SK-N-SH (cell line): Measurements from ENCODE around the gene BRIX1. TPM values are rescaled to one million over a fixed set of nuclear protein-coding genes. Genes with fewer than 3 reads are reported as not detected.

Experiments
- CTCF ChIA-PET: fragments of 300-600, 350-600 bp; formaldehyde crosslinking; extraction: SDS; loops from one replicate; lab custom pipeline; 2021; lab: Yijun Ruan, JAX
- POLR2A ChIA-PET: fragments of 350-600 bp; sonication (Branson Sonifier 250); formaldehyde crosslinking; extraction: SDS; loops from one replicate; lab custom pipeline; 2020; ENCODE audit warnings: antibody characterized with exemption, inconsistent platforms; lab: Yijun Ruan, JAX
- DNase-seq: peaks from one replicate; pipeline ENCODE4 v3.0.0; 2012
- H2AFZ ChIP-seq: fragments of 200-600 bp; sonication (generic); 2 replicates; pipeline ENCODE4 v1.8.1; 2016; ENCODE audit warnings: antibody characterized with exemption, mild to moderate bottlenecking, low read depth
- H3F3A ChIP-seq: fragments of 200-600 bp; sonication (generic); replicated peaks from 2 replicates; pipeline ENCODE3; 2016; ENCODE audit warnings: antibody characterized with exemption, mild to moderate bottlenecking; ENCODE audit not compliant: insufficient read depth
- H3K27ac ChIP-seq, 2 experiments: fragments of 200-500 bp in 1 of 2; fragments of 200-600 bp in 1 of 2; sonication (Bioruptor generic) in 1 of 2; sonication (generic), shearing (Covaris generic) in 1 of 2; 2 replicates each; pipeline versions ENCODE4 v1.5.1 to v1.6.1; 2014 to 2016; ENCODE audit warnings: low read depth in 2 of 2, inconsistent platforms in 1 of 2, low read length in 1 of 2, mild to moderate bottlenecking in 1 of 2, mixed read lengths in 1 of 2
- H3K27me3 ChIP-seq: fragments of 200-600 bp; sonication (generic), shearing (Covaris generic); 2 replicates; pipeline ENCODE4 v1.6.1; 2016; ENCODE audit warnings: mixed run types; ENCODE audit not compliant: insufficient read depth
- H3K36me3 ChIP-seq, 2 experiments: fragments of 200-500 bp in 1 of 2; fragments of 200-600 bp in 1 of 2; sonication (Bioruptor generic) in 1 of 2; sonication (generic) in 1 of 2; replicated peaks in 1 of 2; 2 replicates each; pipeline versions ENCODE3 to v1.5.1; 2014 to 2016; ENCODE audit warnings: low read length in 1 of 2, mild to moderate bottlenecking in 1 of 2; ENCODE audit not compliant: insufficient read depth in 2 of 2, control insufficient read depth in 1 of 2
- H3K4me1 ChIP-seq, 2 experiments: fragments of 200-500 bp in 1 of 2; fragments of 200-600 bp in 1 of 2; sonication (Bioruptor generic) in 1 of 2; sonication (generic), shearing (Covaris generic) in 1 of 2; 2 replicates each; pipeline versions ENCODE4 v1.5.1 to v1.6.1; 2014 to 2016; ENCODE audit warnings: low read depth in 1 of 2, low read length in 1 of 2, mixed run types in 1 of 2; ENCODE audit not compliant: insufficient read depth in 2 of 2, control insufficient read depth in 1 of 2
- H3K4me2 ChIP-seq: fragments of 200-600 bp; sonication (generic), shearing (Covaris generic); 2 replicates; pipeline ENCODE4 v1.6.1; 2017; ENCODE audit warnings: mixed run types
- H3K4me3 ChIP-seq, 2 experiments: fragments of 200-500 bp in 1 of 2; fragments of 200-600 bp in 1 of 2; sonication (Bioruptor generic) in 1 of 2; sonication (generic), shearing (Covaris generic) in 1 of 2; 2 replicates each; pipeline versions ENCODE4 v1.5.1 to v1.8.1; 2014 to 2016; ENCODE audit warnings: low read depth in 2 of 2, inconsistent platforms in 1 of 2, low read length in 1 of 2, mild to moderate bottlenecking in 1 of 2, mixed read lengths in 1 of 2, moderate library complexity in 1 of 2
- H3K79me2 ChIP-seq: fragments of 200-600 bp; sonication (generic); 2 replicates; pipeline ENCODE4 v1.8.1; 2017; ENCODE audit warnings: mild to moderate bottlenecking; ENCODE audit not compliant: insufficient read depth
- H3K9ac ChIP-seq: fragments of 200-600 bp; sonication (generic); 2 replicates; pipeline ENCODE4 v1.6.1; 2017; ENCODE audit warnings: mixed run types
- H3K9me2 ChIP-seq: fragments of 200-600 bp; sonication (generic); 2 replicates; pipeline ENCODE4 v1.6.1; 2017; ENCODE audit warnings: mixed run types
- H3K9me3 ChIP-seq: fragments of 200-600 bp; sonication (generic); 2 replicates; pipeline ENCODE4 v1.6.1; 2017; ENCODE audit warnings: mixed run types, mild to moderate bottlenecking, moderate library complexity
- H4K20me1 ChIP-seq: fragments of 200-600 bp; sonication (generic); 2 replicates; pipeline ENCODE4 v1.6.1; 2017; ENCODE audit warnings: mild to moderate bottlenecking, mixed run types; ENCODE audit not compliant: insufficient read depth
- CHD2 ChIP-seq: fragments of 150-350 bp; IDR thresholded peaks from 2 replicates; pipeline ENCODE4 v1.6.1; 2018; ENCODE audit warnings: low read length; ENCODE audit not compliant: partially characterized antibody
- ELF1 ChIP-seq: IDR thresholded peaks from 2 replicates; pipeline ENCODE4 v1.4.0; 2012
- EP300 ChIP-seq, 2 experiments: IDR thresholded peaks; 2 replicates each; pipeline versions ENCODE4 v1.4.0 to v1.6.1; 2012; ENCODE audit warnings: borderline replicate concordance in 1 of 2, low read depth in 1 of 2, low read length in 1 of 2
- FOXM1 ChIP-seq: IDR thresholded peaks from 2 replicates; pipeline ENCODE4 v1.4.0; 2012; ENCODE audit warnings: low read depth, mild to moderate bottlenecking
- MXI1 ChIP-seq: IDR thresholded peaks from 2 replicates; pipeline ENCODE4 v1.6.1; 2012; ENCODE audit warnings: mild to moderate bottlenecking, low read depth, low read length, improper control_type of control experiment
- NFIC ChIP-seq: IDR thresholded peaks from 2 replicates; pipeline ENCODE4 v1.4.0; 2012; ENCODE audit warnings: borderline replicate concordance
- NRF1 ChIP-seq: IDR thresholded peaks from 2 replicates; pipeline ENCODE4 v1.6.1; 2012; ENCODE audit warnings: low read depth, mild to moderate bottlenecking, low read length
- POLR2AphosphoS5 ChIP-seq: IDR thresholded peaks from 2 replicates; pipeline ENCODE4 v1.6.1; 2012; ENCODE audit warnings: low read depth, low read length
- RAD21 ChIP-seq: IDR thresholded peaks from 2 replicates; pipeline ENCODE4 v1.6.1; 2012; ENCODE audit warnings: mild to moderate bottlenecking, low read length
- RCOR1 ChIP-seq: fragments of 150-350 bp; IDR thresholded peaks from 2 replicates; pipeline ENCODE4 v1.6.1; 2017; ENCODE audit warnings: antibody characterized with exemption, low read length
- TCF12 ChIP-seq: IDR thresholded peaks from 2 replicates; pipeline ENCODE4 v1.4.0; 2012
- polyA plus RNA-seq, 3 experiments: library from polyadenylated mRNA; depleted of rRNA; stranded (reverse); fragments of >200 nt; gene quantifications; 2 replicates each; pipeline ENCODE4 v1.2.3, GENCODE V29; 2012
- TF ChIP-seq, protein P1 (sequence below): IDR thresholded peaks from 2 replicates; pipeline ENCODE4 v1.4.0; 2012; ENCODE audit warnings: low read depth
- TF ChIP-seq, protein P2 (sequence below): IDR thresholded peaks from 2 replicates; pipeline ENCODE4 v1.6.1; 2012; ENCODE audit warnings: mild to moderate bottlenecking, low read depth, low read length, moderate library complexity

Gene BRIX1
- polyA plus RNA-seq, 1 of the 3 experiments (the other 2 are of a cell fraction): 18.4 TPM

DNA sequence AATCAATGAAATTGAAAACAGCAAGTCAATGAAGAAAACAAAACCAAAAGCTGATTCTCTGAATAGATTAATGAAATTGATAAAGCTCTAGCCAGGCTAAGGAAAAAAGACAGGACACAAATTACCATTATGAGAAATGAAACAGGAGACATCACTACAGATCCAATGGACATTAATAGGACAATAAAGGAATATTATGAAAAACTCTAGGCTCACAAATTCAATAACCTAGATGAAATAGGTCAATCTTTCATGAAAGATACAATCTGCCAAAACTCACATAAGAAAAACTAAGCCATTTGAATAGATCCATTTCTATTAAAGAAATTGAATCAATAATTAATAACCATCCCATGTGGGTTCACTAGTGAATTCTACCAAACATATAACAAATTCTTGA is 39.2 kb upstream of the BRIX1 start:
- Histone ChIP-seq H3K9me2 (no peaks in the 10 kb centered on the region), H3K4me2 (no peak overlapping the region), H3K79me2 (no peaks in the 10 kb centered on the region), H3F3A (no peaks in the 10 kb centered on the region), H2AFZ (no peak overlapping the region), H3K27me3 (no peaks in the 10 kb centered on the region), H4K20me1 (no peaks in the 10 kb centered on the region), H3K4me1 (no peaks in the 10 kb centered on the region), H3K9me3 (peaks cover 10% of the 10 kb centered on the region), H3K9ac (no peak overlapping the region), H3K4me3 (no peak overlapping the region), H3K27ac (no peak overlapping the region), H3K36me3 (no peaks in the 10 kb centered on the region)
- TF ChIP-seq CHD2 (no peak), POLR2AphosphoS5 (no peak), EP300 (IDR thresholded peaks at IDR 0.05; ENCODE audit: borderline replicate concordance in 1 of 2, low read depth in 1 of 2, low read length in 1 of 2) (no peak), NRF1 (no peak), NFIC (no peak)
- CTCF ChIA-PET: no interaction called here
- no peak for DNase-seq
- POLR2A ChIA-PET: no interaction called here

DNA sequence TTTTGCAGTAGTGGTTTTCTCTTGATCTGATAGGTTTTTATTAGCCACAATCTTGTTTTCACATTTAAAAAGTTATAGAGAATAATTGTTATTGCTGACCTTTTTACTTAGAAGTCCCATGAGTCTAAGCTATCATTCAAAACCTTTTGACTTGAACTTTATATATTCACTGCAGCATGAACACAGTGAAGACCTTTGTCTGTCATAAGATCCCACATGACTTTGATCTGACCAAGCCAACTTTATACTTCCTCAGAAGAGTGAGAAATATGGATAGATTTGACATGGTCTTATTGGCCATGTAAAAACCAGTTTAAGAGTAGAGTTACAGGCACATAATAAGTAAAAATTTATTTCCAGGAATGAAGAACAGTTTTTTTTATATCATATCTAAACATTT is 34.3 kb upstream of the BRIX1 start:
- no peak for DNase-seq
- Histone ChIP-seq H3K27me3 (no peaks in the 10 kb centered on the region), H3K9ac (no peak overlapping the region), H3K4me3 (no peak overlapping the region), H4K20me1 (no peaks in the 10 kb centered on the region), H3K4me2 (no peak overlapping the region), H3K36me3 (no peaks in the 10 kb centered on the region), H3K9me2 (no peaks in the 10 kb centered on the region), H3K79me2 (no peaks in the 10 kb centered on the region), H3K9me3 (peaks cover 10% of the 10 kb centered on the region), H2AFZ (no peak overlapping the region), H3K4me1 (no peaks in the 10 kb centered on the region), H3F3A (no peaks in the 10 kb centered on the region), H3K27ac (no peak overlapping the region)
- TF ChIP-seq TCF12 (no peak), RCOR1 (no peak), RAD21 (no peak), MXI1 (no peak), FOXM1 (no peak), EP300 (IDR thresholded peaks at IDR 0.05; ENCODE audit: borderline replicate concordance in 1 of 2, low read depth in 1 of 2, low read length in 1 of 2) (no peak), ELF1 (no peak), NFIC (no peak)
- TF ChIP-seq, protein P1, sequence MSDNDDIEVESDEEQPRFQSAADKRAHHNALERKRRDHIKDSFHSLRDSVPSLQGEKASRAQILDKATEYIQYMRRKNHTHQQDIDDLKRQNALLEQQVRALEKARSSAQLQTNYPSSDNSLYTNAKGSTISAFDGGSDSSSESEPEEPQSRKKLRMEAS: no peak
- TF ChIP-seq, protein P2, sequence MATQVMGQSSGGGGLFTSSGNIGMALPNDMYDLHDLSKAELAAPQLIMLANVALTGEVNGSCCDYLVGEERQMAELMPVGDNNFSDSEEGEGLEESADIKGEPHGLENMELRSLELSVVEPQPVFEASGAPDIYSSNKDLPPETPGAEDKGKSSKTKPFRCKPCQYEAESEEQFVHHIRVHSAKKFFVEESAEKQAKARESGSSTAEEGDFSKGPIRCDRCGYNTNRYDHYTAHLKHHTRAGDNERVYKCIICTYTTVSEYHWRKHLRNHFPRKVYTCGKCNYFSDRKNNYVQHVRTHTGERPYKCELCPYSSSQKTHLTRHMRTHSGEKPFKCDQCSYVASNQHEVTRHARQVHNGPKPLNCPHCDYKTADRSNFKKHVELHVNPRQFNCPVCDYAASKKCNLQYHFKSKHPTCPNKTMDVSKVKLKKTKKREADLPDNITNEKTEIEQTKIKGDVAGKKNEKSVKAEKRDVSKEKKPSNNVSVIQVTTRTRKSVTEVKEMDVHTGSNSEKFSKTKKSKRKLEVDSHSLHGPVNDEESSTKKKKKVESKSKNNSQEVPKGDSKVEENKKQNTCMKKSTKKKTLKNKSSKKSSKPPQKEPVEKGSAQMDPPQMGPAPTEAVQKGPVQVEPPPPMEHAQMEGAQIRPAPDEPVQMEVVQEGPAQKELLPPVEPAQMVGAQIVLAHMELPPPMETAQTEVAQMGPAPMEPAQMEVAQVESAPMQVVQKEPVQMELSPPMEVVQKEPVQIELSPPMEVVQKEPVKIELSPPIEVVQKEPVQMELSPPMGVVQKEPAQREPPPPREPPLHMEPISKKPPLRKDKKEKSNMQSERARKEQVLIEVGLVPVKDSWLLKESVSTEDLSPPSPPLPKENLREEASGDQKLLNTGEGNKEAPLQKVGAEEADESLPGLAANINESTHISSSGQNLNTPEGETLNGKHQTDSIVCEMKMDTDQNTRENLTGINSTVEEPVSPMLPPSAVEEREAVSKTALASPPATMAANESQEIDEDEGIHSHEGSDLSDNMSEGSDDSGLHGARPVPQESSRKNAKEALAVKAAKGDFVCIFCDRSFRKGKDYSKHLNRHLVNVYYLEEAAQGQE: no peak
- ChIA-PET POLR2A (no interaction called here), CTCF (interaction anchor here (1.2 to 3.0 kb wide), 2 partner anchors 17 to 395 kb away, joined by 3 to 15 read pairs; no protein-coding TSS in a partner anchor)
